ENCODE results near the gene UGCG.

- TF ChIP-seq CTCF (IDR thresholded peaks at IDR 0.05) (no peak), EP300 (IDR thresholded peaks at IDR 0.05; ENCODE audit: low read depth) (no peak), POLR2A (IDR thresholded peaks at IDR 0.05) (no peak)
Observed at GRCh38 chr9:111857555-111858211, 38.9 kb upstream of the UGCG start.

Measured in transverse colon (tissue), 3 donors.